Neural progenitor cell (in vitro differentiated cells): Measurements from ENCODE around the gene ASPA.
A peak's percentile ranks its signal among the peaks of the same experiment; 100 is the strongest.

ENCODE experiments used
- EZH2 ChIP-seq: fragments of 200-600 bp; sonication (generic); IDR thresholded peaks from 2 replicates; pipeline ENCODE4 v1.6.1; 2017; ENCODE audit warnings: antibody characterized with exemption, mild to moderate bottlenecking, moderate library complexity
- TF ChIP-seq, protein P1 (sequence below): fragments of 200-600 bp; sonication (generic); IDR thresholded peaks from 2 replicates; pipeline ENCODE4 v1.5.1; 2017; ENCODE audit warnings: antibody characterized with exemption, mild to moderate bottlenecking

DNA sequence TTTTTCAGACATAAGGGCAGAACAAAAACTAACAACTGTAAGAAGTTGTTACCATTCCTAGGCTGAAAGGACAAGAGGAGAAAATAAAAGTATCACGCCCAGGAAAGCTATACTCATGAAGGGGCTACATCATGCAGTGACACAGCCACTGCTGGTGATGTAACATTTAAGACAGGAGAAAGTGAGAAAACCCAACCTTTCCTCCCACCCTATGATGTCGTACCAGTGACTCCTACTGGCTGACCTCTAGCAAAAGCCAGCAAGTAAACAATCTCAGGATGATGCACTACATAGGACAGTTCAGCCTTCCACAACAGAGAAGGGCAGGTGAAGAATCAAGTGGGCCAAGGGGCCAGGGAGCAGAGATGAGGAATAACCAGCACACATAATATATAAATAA lies 28.2 kb upstream of the ASPA start:
- TF ChIP-seq EZH2 = no peak
- TF ChIP-seq, protein P1, sequence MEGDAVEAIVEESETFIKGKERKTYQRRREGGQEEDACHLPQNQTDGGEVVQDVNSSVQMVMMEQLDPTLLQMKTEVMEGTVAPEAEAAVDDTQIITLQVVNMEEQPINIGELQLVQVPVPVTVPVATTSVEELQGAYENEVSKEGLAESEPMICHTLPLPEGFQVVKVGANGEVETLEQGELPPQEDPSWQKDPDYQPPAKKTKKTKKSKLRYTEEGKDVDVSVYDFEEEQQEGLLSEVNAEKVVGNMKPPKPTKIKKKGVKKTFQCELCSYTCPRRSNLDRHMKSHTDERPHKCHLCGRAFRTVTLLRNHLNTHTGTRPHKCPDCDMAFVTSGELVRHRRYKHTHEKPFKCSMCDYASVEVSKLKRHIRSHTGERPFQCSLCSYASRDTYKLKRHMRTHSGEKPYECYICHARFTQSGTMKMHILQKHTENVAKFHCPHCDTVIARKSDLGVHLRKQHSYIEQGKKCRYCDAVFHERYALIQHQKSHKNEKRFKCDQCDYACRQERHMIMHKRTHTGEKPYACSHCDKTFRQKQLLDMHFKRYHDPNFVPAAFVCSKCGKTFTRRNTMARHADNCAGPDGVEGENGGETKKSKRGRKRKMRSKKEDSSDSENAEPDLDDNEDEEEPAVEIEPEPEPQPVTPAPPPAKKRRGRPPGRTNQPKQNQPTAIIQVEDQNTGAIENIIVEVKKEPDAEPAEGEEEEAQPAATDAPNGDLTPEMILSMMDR = peak; percentile 46
